Fibroblast of villous mesenchyme (primary cell): Measurements from ENCODE around the gene FGF5. TPM values are rescaled to one million over a fixed set of nuclear protein-coding genes. Genes with fewer than 3 reads are reported as not detected.

ENCODE experiments used
- DNase-seq: peaks from one replicate; pipeline ENCODE4 v3.0.0-alpha.2; 2010; ENCODE audit warnings: low read depth
- H3K4me3 ChIP-seq: 2 replicates; pipeline ENCODE4 v1.5.1; 2011; ENCODE audit warnings: low read depth, mild to moderate bottlenecking, low read length
- CTCF ChIP-seq: IDR thresholded peaks from 2 replicates; pipeline ENCODE4 v1.5.1; 2012; ENCODE audit warnings: low read depth, mild to moderate bottlenecking, low read length; ENCODE audit not compliant: insufficient read depth
- total RNA-seq: library from RNA; depleted of rRNA; stranded (reverse); fragments of >200 nt; gene quantifications from 2 replicates; pipeline ENCODE4 v1.2.3, GENCODE V29; 2012

FGF5 gene
- 5.2 and 6.1 TPM in 2 replicates for total RNA-seq

GRCh38 chr4:80266253-80266901, at the start of gene FGF5:
Gene FGF5 (plus strand): TSS chr4:80266664. CDS start chr4:80266825, 161 bp downstream.
- no peak for TF ChIP-seq CTCF
- H3K4me3 ChIP-seq, result peak within 1 kb of the TSS; percentile 67
- peak; percentile 65 for DNase-seq

GRCh38 chr4:80219301-80220025, 47.0 kb upstream of the FGF5 start:
- no peak overlapping the region for H3K4me3 ChIP-seq
- no peak for DNase-seq
- no peak for TF ChIP-seq CTCF

GRCh38 chr4:80220711-80221110, 45.8 kb upstream of the FGF5 start:
- no peak for DNase-seq
- no peak for TF ChIP-seq CTCF
- H3K4me3 ChIP-seq, result no peak overlapping the region

- H3K4me3 ChIP-seq, result no peak overlapping the region
- peak; percentile 41 for TF ChIP-seq CTCF
- DNase-seq, result peak; percentile 26
These were observed 45.3 kb upstream of the FGF5 start for GRCh38 chr4:80221161-80221560.

GRCh38 chr4:80225595-80225994, 40.9 kb upstream of the FGF5 start:
- no peak for DNase-seq
- H3K4me3 ChIP-seq, result no peak overlapping the region
- TF ChIP-seq CTCF, result no peak

- DNase-seq, result no peak
- H3K4me3 ChIP-seq, result no peak overlapping the region
- no peak for TF ChIP-seq CTCF
These were observed 40.4 kb upstream of the FGF5 start for GRCh38 chr4:80226094-80226493.
